A549 (cell line): Measurements from ENCODE around the gene LRRC63. TPM values are rescaled to one million over a fixed set of nuclear protein-coding genes. Genes with fewer than 3 reads are reported as not detected.
A peak's percentile ranks its signal among the peaks of the same experiment; 100 is the strongest.

Experiments used
- ATAC-seq, 2 experiments: fragments of 200-7000 bp in 1 of 2; fragments of >200 bp in 1 of 2; cut with Nextera tagmentation in 1 of 2; cut with Tn5 transposase in 1 of 2; 3 replicates each; pipeline versions ENCODE4 v1.8.0 to v1.9.1; 2018 to 2020; ENCODE audit warnings: mild to moderate bottlenecking in 1 of 2, moderate library complexity in 1 of 2
- CTCF ChIA-PET: fragments of 300-600 bp; sonication (Branson Sonifier 250); formaldehyde crosslinking; extraction: SDS; loops from one replicate; lab custom pipeline; 2021; ENCODE audit warnings: antibody characterized with exemption, inconsistent platforms; lab: Yijun Ruan, JAX
- POLR2A ChIA-PET: fragments of 350-600 bp; formaldehyde crosslinking; extraction: SDS; loops from one replicate; lab custom pipeline; 2021; ENCODE audit warnings: antibody characterized with exemption, inconsistent platforms; lab: Yijun Ruan, JAX
- DNase-seq, 2 experiments: peaks; one replicate each; pipeline versions ENCODE4 v3.0.0 to v3.0.0-alpha.2; 2011 to 2016; ENCODE audit warnings: low read depth in 1 of 2, low spot score in 1 of 2
- FAIRE-seq: peaks from 2 replicates; lab custom pipeline; 2011; peaks lifted over from hg19 to GRCh38; lab: Jason Lieb, UNC
- H3K27ac ChIP-seq, 2 experiments: fragments of >200 bp; sonication (Bioruptor Twin); formaldehyde crosslinking; 3 replicates each; pipeline ENCODE4 v1.5.1; 2016 to 2017
- H3K4me1 ChIP-seq: fragments of >200 bp; sonication (Bioruptor Twin); formaldehyde crosslinking; 3 replicates; pipeline ENCODE4 v1.6.1; 2016
- H3K4me2 ChIP-seq: fragments of >200 bp; sonication (Bioruptor Twin); formaldehyde crosslinking; 3 replicates; pipeline ENCODE4 v1.6.1; 2016
- H3K4me3 ChIP-seq: fragments of >200 bp; sonication (Bioruptor Twin); formaldehyde crosslinking; 3 replicates; pipeline ENCODE4 v1.5.1; 2016
- H3K9me3 ChIP-seq: fragments of >200 bp; sonication (Bioruptor Twin); formaldehyde crosslinking; 3 replicates; pipeline ENCODE4 v1.6.1; 2016
- BCL3 ChIP-seq: fragments of >200 bp; sonication (Bioruptor Twin); formaldehyde crosslinking; IDR thresholded peaks from 3 replicates; pipeline ENCODE4 v1.6.1; 2016
- BHLHE40 ChIP-seq: IDR thresholded peaks from 2 replicates; pipeline ENCODE4 v1.6.1; 2012; ENCODE audit warnings: low read depth, low read length, inconsistent platforms
- CBX8 ChIP-seq: fragments of 200-600 bp; sonication (generic); IDR thresholded peaks from 2 replicates; pipeline ENCODE4 v1.6.1; 2016
- CTCF ChIP-seq: fragments of >200 bp; sonication (Bioruptor Twin); formaldehyde crosslinking; IDR thresholded peaks from 3 replicates; pipeline ENCODE4 v1.5.1; 2016
- EHF ChIP-seq: fragments of 250-450 bp; sonication (Bioruptor Pico); IDR thresholded peaks from 2 replicates; pipeline ENCODE4 v1.5.0; 2020; ENCODE audit warnings: mild to moderate bottlenecking
- FOSL2 ChIP-seq, 2 experiments: fragments of 450-650 bp in 1 of 2; fragments of >200 bp in 1 of 2; sonication (Bioruptor Twin) in 1 of 2; formaldehyde crosslinking; IDR thresholded peaks; 2 replicates each; pipeline versions ENCODE4 v1.5.0 to v1.6.1; 2016 to 2020; ENCODE audit warnings: mild to moderate bottlenecking in 1 of 2, moderate library complexity in 1 of 2
- GATA3 ChIP-seq: IDR thresholded peaks from 2 replicates; pipeline ENCODE4 v1.6.1; 2012; ENCODE audit warnings: borderline replicate concordance
- HDAC2 ChIP-seq: fragments of 200-600 bp; sonication (generic); IDR thresholded peaks from 2 replicates; pipeline ENCODE4 v1.6.1; 2016
- HES2 ChIP-seq: fragments of >200 bp; sonication (Bioruptor Twin); formaldehyde crosslinking; IDR thresholded peaks from 2 replicates; pipeline ENCODE4 v1.6.1; 2016
- HEYL ChIP-seq: fragments of 250-450 bp; sonication (Bioruptor Pico); IDR thresholded peaks from 2 replicates; pipeline ENCODE4 v1.8.0; 2021; ENCODE audit warnings: mild to moderate bottlenecking, moderate library complexity
- HMGXB4 ChIP-seq: fragments of 250-450 bp; sonication (Bioruptor Pico); IDR thresholded peaks from 2 replicates; pipeline ENCODE4 v1.5.0; 2021; ENCODE audit warnings: mild to moderate bottlenecking, moderate library complexity, borderline replicate concordance
- HOXA7 ChIP-seq: fragments of 250-450 bp; sonication (Bioruptor Pico); IDR thresholded peaks from 2 replicates; pipeline ENCODE4 v1.5.0; 2020; ENCODE audit warnings: mild to moderate bottlenecking, moderate library complexity
- HOXB13 ChIP-seq: fragments of 250-450 bp; sonication (Bioruptor Pico); IDR thresholded peaks from 2 replicates; pipeline ENCODE4 v1.5.0; 2020; ENCODE audit warnings: low read depth, mild to moderate bottlenecking, moderate library complexity
- JUN ChIP-seq, 2 experiments: fragments of >200 bp; sonication (Bioruptor Twin); formaldehyde crosslinking; IDR thresholded peaks; 2 replicates in 1 of 2; 3 replicates in 1 of 2; pipeline ENCODE4 v1.6.1; 2016 to 2017
- JUNB ChIP-seq: fragments of >200 bp; sonication (Bioruptor Twin); formaldehyde crosslinking; IDR thresholded peaks from 2 replicates; pipeline ENCODE4 v1.6.1; 2016
- KDM5A ChIP-seq: fragments of 200-600 bp; sonication (generic); IDR thresholded peaks from 2 replicates; pipeline ENCODE4 v1.6.1; 2016; ENCODE audit warnings: antibody characterized with exemption, mild to moderate bottlenecking
- MAFK ChIP-seq: fragments of 450-650 bp; IDR thresholded peaks from 2 replicates; pipeline ENCODE4 v1.6.1; 2014; ENCODE audit not compliant: partially characterized antibody
- MAZ ChIP-seq: fragments of 150-350 bp; IDR thresholded peaks from 2 replicates; pipeline ENCODE4 v1.6.1; 2014; ENCODE audit warnings: antibody characterized with exemption, low read depth, low read length, borderline replicate concordance
- NFE2L2 ChIP-seq: fragments of 150-350 bp; conservative IDR thresholded peaks from 2 replicates; pipeline ENCODE4 v1.6.1; 2014; ENCODE audit warnings: low read length
- POLR2A ChIP-seq: IDR thresholded peaks from 2 replicates; pipeline ENCODE4 v1.6.1; 2012; ENCODE audit warnings: mild to moderate bottlenecking, low read length
- RARB ChIP-seq: fragments of 250-450 bp; sonication (Bioruptor Pico); IDR thresholded peaks from 2 replicates; pipeline ENCODE4 v1.8.0; 2021; ENCODE audit warnings: mild to moderate bottlenecking, moderate library complexity
- RCOR1 ChIP-seq: fragments of 150-350 bp; IDR thresholded peaks from 2 replicates; pipeline ENCODE4 v1.6.1; 2014; ENCODE audit warnings: antibody characterized with exemption, low read length, low read depth
- RNF2 ChIP-seq: fragments of 200-600 bp; sonication (generic); IDR thresholded peaks from 2 replicates; pipeline ENCODE4 v1.6.1; 2016; ENCODE audit warnings: low read depth, mild to moderate bottlenecking, antibody characterized with exemption, moderate library complexity, borderline replicate concordance
- SREBF2 ChIP-seq: fragments of 450-650 bp; IDR thresholded peaks from 2 replicates; pipeline ENCODE4 v1.6.1; 2014; ENCODE audit warnings: mild to moderate bottlenecking, moderate library complexity
- TFCP2L1 ChIP-seq: fragments of 250-450 bp; sonication (Bioruptor Pico); IDR thresholded peaks from 2 replicates; pipeline ENCODE4 v1.5.0; 2021; ENCODE audit warnings: mild to moderate bottlenecking
- ZNF302 ChIP-seq: fragments of 250-450 bp; sonication (Bioruptor Pico); IDR thresholded peaks from 2 replicates; pipeline ENCODE4 v1.9.0; 2021; ENCODE audit warnings: inconsistent platforms, mild to moderate bottlenecking, moderate library complexity
- ZSCAN20 ChIP-seq: fragments of 250-450 bp; sonication (Bioruptor Pico); IDR thresholded peaks from 2 replicates; pipeline ENCODE4 v1.8.0; 2022; ENCODE audit warnings: mild to moderate bottlenecking, moderate library complexity
- WGBS: methylation state at CpG from one replicate; pipeline ENCODE4 v1.1.6; 2017; ENCODE audit errors: missing lambda C conversion rate; 5-methylcytosine and 5-hydroxymethylcytosine counted together
- polyA plus RNA-seq, 4 experiments: library from polyadenylated mRNA; depleted of rRNA in 3 of 4; stranded (reverse); fragments of >200 nt; fragmentation: RNase III in 1 of 4; extraction: RNeasy Plus Mini Kit Qiagen cat#74134 plus additional on column Dnase treatment in 1 of 4; gene quantifications; 2 replicates in 3 of 4; 3 replicates in 1 of 4; pipeline ENCODE4 v1.2.3, GENCODE V29; 2011 to 2017

LRRC63 gene
- polyA plus RNA-seq, 2 of the 4 experiments (the other 2 are of a cell fraction): 0.06 to 0.19 TPM

GRCh38 chr13:46274094-46274698 lies 62.5 kb downstream of the LRRC63 start:
- H3K27ac ChIP-seq: no peak overlapping the region
- no peak for DNase-seq
- TF ChIP-seq TFCP2L1 (CRISPR knock-in tag) (no peak), CBX8 (no peak), POLR2A (no peak), RNF2 (no peak), MAFK (no peak), HOXA7 (CRISPR knock-in tag) (no peak), BHLHE40 (no peak), EHF (no peak), BCL3 (no peak), NFE2L2 (no peak), HMGXB4 (no peak), RARB (CRISPR knock-in tag) (no peak), JUN (IDR thresholded peaks at IDR 0.05) (no peak), RCOR1 (no peak), HDAC2 (no peak)
- FAIRE-seq: no peak
- ChIA-PET CTCF (interaction anchor here (0.6 to 1.5 kb wide), 3 partner anchors 9 to 15 kb away, joined by 3 to 5 read pairs (median 4); no protein-coding TSS in a partner anchor), POLR2A (no interaction called here)
- H3K4me3 ChIP-seq: no peak overlapping the region
- ATAC-seq: no peak
- no peak overlapping the region for H3K4me2 ChIP-seq
- no peaks in the 10 kb centered on the region for H3K4me1 ChIP-seq
- no peaks in the 10 kb centered on the region for H3K9me3 ChIP-seq
- WGBS: 46% methylated on average over 3 of the region's 3 CpGs

GRCh38 chr13:46278474-46278873 lies 66.7 kb downstream of the LRRC63 start:
- no peak for FAIRE-seq

GRCh38 chr13:46281779-46282178 lies 70.1 kb downstream of the LRRC63 start:
- TF ChIP-seq HEYL (no peak), JUNB (no peak), HMGXB4 (no peak), FOSL2 (IDR thresholded peaks at IDR 0.05) (no peak), FOSL2 (CRISPR knock-in tag; IDR thresholded peaks at IDR 0.05) (no peak), KDM5A (no peak), SREBF2 (no peak), POLR2A (no peak), HES2 (no peak), JUN (IDR thresholded peaks at IDR 0.05) (no peak), CTCF (no peak), GATA3 (no peak), TFCP2L1 (CRISPR knock-in tag) (no peak), CBX8 (no peak), ZSCAN20 (no peak), ZNF302 (CRISPR knock-in tag) (no peak), MAZ (no peak)
- TF ChIP-seq, all 56 proteins: peak for 0
- H3K27ac ChIP-seq: no peak overlapping the region
- no peak for FAIRE-seq
- POLR2A ChIA-PET: no interaction called here
- no peak for ATAC-seq
- CTCF ChIA-PET: no interaction called here
- no peaks in the 10 kb centered on the region for H3K4me1 ChIP-seq
- H3K4me2 ChIP-seq: no peak overlapping the region
- no peak overlapping the region for H3K4me3 ChIP-seq
- no peaks in the 10 kb centered on the region for H3K9me3 ChIP-seq
- 10% methylated on average over 2 of the region's 2 CpGs for WGBS
- peak in 1 of 2 experiments; percentile 6 for DNase-seq

More at GRCh38 chr13:46278474-46278873, 66.7 kb downstream of the LRRC63 start:
- no peaks in the 10 kb centered on the region for H3K9me3 ChIP-seq
- TF ChIP-seq HOXB13 (CRISPR knock-in tag): no peak
- TF ChIP-seq HES2: no peak
- TF ChIP-seq TFCP2L1 (CRISPR knock-in tag): no peak
- TF ChIP-seq JUNB: no peak
- CTCF ChIA-PET: no interaction called here
- DNase-seq (no peak), ATAC-seq (no peak)
- 9% methylated on average over 1 of the region's 4 CpGs for WGBS
- POLR2A ChIA-PET: no interaction called here
- H3K4me2 ChIP-seq: no peak overlapping the region
- H3K4me3 ChIP-seq: no peak overlapping the region
- no peak overlapping the region for H3K27ac ChIP-seq
- no peaks in the 10 kb centered on the region for H3K4me1 ChIP-seq
